HG03442 (cell line): ENCODE data around the gene ATP2B2.

Experiments
- ATAC-seq: cut with Tn5 transposase; IDR thresholded peaks from one replicate; pipeline ENCODE4 v1.9.1; 2021; ENCODE audit warnings: mild to moderate bottlenecking, moderate library complexity; ENCODE audit not compliant: unreplicated experiment

The ATP2B2 gene

GRCh38 chr3:10368512-10368911 lies 136.9 kb downstream of the ATP2B2 start:
- ATAC-seq, result no peak

DNA sequence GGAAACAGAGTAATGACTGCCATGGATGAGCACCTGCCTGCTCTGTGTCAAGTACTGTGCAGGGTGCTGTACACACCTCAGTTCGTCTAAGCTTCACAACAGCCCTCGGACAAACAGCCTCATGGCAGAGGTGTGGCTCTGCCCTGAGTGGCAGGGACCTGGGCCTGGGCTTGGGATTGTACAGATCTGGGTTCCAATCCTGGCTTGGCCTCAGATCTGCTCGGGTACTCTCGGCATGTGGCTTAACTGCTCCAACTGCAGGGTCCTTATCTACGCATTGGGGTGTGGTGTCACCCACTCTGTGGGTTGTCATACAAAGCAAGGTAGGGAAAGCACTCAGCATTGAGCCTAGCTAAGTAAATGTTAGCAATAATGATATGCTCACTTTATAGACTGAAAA lies 137.9 kb downstream of the ATP2B2 start:
- ATAC-seq, result no peak

- ATAC-seq, result no peak
Observed at GRCh38 chr3:10366651-10367101, 138.7 kb downstream of the ATP2B2 start.

- ATAC-seq, result no peak
Observed at GRCh38 chr3:10365791-10366190, 139.6 kb downstream of the ATP2B2 start.

- no peak for ATAC-seq
Observed at GRCh38 chr3:10365316-10365715, 140.1 kb downstream of the ATP2B2 start.

DNA sequence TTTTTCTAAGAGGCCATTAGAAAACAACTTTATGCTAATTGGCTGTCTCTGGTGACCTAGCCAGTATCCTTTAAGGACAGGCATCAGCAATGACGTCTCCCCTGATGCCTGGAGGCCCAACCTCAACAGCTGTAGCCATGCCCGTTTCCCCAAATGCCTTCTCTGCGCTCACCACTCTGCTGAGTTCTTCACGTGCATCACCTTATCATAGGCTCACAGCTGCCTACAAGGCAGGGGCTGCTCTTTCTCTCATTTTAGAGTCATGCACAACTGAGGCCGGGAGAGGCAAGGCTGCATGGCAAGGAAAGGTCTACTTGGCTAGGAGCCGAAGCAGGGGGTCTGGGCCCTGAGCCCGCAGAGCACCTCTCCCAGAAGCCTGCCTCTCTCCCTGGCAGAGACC lies 140.6 kb downstream of the ATP2B2 start:
- ATAC-seq, result no peak

DNA sequence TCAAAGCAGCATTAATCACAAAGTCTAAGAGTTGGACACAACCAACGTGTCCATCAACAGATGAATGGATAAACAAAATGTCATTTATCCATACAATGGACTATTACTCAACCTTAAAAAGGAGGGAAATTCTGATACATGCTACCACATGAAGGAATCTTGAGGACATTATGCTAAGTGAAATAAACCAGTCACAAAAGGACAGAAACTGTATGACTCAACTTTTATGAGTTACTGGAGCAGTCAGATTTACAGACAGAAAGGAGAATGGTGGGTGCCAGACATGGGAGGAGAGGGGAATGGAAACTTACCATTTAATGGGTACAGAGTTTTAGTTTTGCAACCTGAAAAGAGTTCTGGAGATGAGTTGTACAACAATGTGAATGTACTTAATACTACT lies 141.5 kb downstream of the ATP2B2 start:
- ATAC-seq, result no peak

GRCh38 chr3:10361375-10361774 lies 144.0 kb downstream of the ATP2B2 start:
- ATAC-seq, result no peak

DNA sequence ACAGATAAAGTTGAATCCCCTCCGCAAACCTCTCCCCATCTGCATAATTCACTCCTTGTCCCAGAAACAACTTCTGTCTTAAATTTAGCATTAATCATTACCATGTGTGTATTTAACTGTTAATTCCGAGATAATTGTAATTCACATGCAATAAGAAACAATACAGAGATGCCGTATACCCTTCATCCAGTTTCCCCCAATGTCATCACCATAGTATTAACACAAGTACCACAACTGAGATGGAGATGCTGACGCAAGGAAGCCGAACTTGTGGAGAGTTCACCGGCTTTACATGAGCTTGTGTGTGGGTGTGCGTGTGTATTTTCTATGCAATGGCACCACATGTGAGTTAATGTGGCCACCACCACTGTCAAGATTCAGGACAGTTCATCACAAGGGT lies 144.9 kb downstream of the ATP2B2 start:
- no peak for ATAC-seq

DNA sequence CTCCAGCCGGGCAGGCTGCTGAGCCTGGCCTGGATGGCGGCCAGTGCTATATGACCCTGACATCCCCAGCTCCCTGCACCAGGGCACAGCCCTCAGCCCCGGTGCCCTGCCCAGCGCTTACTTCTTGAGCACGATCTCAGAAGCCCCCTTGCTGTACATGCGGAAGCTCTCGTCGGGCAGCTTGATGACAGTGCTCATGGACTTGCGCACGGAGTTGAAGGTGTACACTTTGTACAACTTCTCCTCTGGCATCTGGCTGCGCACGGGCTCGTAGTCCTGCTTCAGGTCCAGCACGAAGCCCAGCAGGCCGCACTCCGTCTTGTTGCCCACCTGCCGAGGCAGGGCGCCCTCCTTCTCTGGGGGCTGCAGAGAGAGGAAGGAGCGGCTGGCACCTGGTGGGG lies 145.6 kb downstream of the ATP2B2 start:
- ATAC-seq, result no peak

DNA sequence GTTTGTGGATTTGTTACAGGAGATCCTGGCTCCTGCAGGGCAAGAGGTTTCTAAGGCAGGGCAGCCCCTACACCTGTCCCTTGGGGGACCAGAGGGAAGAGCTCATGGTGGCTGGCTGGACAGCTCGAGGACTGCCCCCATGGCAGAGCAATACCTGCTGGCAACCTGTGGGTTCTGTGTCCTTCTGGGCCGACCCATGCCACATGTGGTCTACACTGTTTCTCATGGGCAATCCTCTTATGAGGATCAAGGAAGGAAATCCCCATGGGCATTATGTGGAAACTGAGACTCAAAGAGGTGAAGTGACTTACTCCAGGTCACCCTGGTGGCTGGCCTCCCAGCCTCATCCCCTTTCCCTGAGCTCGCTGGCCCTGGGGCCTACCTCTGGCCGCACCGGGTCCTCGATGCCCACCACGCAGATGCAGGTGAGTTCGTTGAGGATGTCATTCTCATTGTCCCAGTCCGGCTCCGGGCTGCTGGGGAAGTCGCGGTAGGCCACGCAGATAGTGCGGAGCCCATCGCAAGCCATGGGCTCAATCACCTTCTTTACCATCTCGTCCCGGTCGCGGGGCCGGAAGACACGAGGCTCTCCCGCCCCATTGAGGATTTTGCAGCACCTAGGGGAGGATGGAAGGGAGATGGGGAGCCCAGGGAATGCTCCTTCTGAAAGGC lies 146.9 kb downstream of the ATP2B2 start:
- ATAC-seq, result no peak

GRCh38 chr3:10357592-10358308 lies 147.6 kb downstream of the ATP2B2 start:
- ATAC-seq, result peak; percentile 80

DNA sequence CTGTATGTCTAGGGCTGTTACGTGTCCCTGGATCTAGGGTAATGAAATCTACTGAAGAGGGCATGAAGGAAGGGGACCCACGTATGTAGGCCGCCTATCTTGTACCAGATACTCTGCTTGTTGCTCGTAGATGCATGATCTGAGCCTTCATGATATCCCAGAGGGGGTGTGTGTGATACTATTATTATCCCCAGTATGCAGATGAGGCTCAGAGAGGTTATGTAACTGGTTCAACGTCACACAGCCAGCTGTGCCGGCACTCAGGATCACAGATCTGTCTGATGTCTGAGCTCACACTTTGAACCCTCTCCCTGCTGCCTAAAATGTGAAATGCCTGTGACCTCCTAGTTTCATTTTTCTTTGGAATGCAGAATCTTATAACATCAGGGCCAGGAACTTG lies 148.3 kb downstream of the ATP2B2 start:
- ATAC-seq, result no peak

GRCh38 chr3:10356461-10356981 lies 148.9 kb downstream of the ATP2B2 start:
- no peak for ATAC-seq

GRCh38 chr3:10354361-10355015 lies 150.9 kb downstream of the ATP2B2 start:
- no peak for ATAC-seq

- no peak for ATAC-seq
Observed at GRCh38 chr3:10353661-10354360, 151.6 kb downstream of the ATP2B2 start.

DNA sequence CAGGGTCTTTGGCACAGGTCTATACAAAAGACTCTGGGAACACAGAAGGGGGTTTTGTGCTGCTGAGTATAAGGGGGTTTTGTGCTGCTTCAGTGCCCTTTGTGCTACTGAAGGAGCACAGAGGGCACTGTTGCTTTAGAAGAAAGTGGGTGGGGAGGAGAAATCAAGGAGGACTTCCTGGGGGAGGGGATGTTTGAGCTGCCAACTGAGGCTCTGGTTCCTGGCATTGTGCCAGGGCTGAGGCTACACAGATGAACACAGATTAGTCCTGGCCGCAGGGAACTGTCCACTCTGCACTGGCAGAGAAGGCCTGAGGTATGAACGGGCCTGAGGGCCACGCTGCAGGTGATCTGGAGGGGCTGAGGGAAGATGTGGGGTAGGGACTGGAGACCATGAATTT lies 152.2 kb downstream of the ATP2B2 start:
- ATAC-seq, result no peak

DNA sequence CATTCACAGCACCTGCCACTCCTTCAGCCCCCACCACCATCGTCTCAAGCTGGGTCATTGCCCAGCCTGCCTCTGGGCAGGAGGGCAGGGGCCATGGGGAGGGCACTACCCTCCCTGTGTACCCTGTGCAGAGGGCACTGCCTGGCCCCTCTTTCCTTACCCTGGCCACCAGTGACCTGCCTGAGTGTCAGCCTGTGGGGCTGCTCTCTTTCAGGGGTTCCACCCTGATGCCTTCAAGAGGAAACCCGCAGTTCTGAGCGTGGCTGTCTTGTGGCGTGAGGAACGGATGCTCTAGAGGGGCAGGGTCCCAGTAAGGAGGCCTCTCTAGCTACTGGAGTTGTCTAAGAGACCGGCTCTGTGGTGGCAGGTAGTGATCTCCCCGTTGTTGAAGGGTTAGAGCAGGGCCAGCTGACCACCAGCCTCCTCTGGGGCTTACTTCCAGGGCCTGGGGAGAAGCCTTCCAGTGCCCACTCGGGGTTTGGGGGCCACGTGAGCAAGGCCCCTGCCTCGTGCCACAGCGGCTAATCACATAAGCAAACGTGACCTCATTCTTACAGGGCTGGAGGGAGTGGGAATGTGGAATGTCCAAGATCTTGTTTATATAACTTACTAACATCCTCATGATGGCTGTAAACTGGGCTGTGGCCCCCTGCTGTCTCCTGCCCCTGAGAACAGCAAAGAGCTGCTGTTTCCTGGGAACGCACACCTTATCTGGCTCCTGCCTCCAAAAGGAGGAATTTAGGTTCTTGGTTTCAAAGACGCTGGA lies 153.1 kb downstream of the ATP2B2 start:
- ATAC-seq, result no peak

- ATAC-seq, result no peak
Observed at GRCh38 chr3:10351013-10351735, 154.2 kb downstream of the ATP2B2 start.
